Measurements from ENCODE around the gene MEPCE.

Gene MEPCE

GRCh38 chr7:100427762-100428198 is 1.9 kb upstream of the MEPCE start (continued):
- TF ChIP-seq ZNF280C (tag by site-specific recombination; IDR thresholded peaks at IDR 0.05) = peak; percentile 87; the same call in 1 of the 2 replicates
- no peak for TF ChIP-seq ZNF704 (tag by site-specific recombination; IDR thresholded peaks at IDR 0.05)
- TF ChIP-seq ZBTB17 (tag by site-specific recombination; IDR thresholded peaks at IDR 0.05) = no peak
- TF ChIP-seq ZFP69B (tag by site-specific recombination; IDR thresholded peaks at IDR 0.05) = no peak; the same call in 1 of the 2 replicates
- TF ChIP-seq ZNF23 (tag by site-specific recombination; IDR thresholded peaks at IDR 0.05; ENCODE audit: borderline replicate concordance) = no peak
- no peak for TF ChIP-seq ZFP3 (tag by site-specific recombination; IDR thresholded peaks at IDR 0.05; ENCODE audit: low read depth)
- TF ChIP-seq ZNF433 (tag by site-specific recombination; IDR thresholded peaks at IDR 0.05; ENCODE audit: low read depth) = no peak
- no peak for TF ChIP-seq ZNF416 (tag by site-specific recombination; IDR thresholded peaks at IDR 0.05)
- no peak for TF ChIP-seq SP2 (tag by site-specific recombination; IDR thresholded peaks at IDR 0.05)
- no peak for TF ChIP-seq ZSCAN5A (tag by site-specific recombination; IDR thresholded peaks at IDR 0.05)
- no peak for TF ChIP-seq ZNF341 (tag by site-specific recombination; IDR thresholded peaks at IDR 0.05; ENCODE audit: low read depth)
- no peak for TF ChIP-seq ZNF692 (tag by site-specific recombination; IDR thresholded peaks at IDR 0.05)
- TF ChIP-seq ZNF302 (tag by site-specific recombination; IDR thresholded peaks at IDR 0.05; ENCODE audit: low read depth) = no peak
- TF ChIP-seq ELK4 (IDR thresholded peaks at IDR 0.05; ENCODE audit: borderline replicate concordance, low read depth, low read length) = no peak
- TF ChIP-seq ZNF560 (tag by site-specific recombination; IDR thresholded peaks at IDR 0.05; ENCODE audit: borderline replicate concordance) = no peak
- TF ChIP-seq ZNF670 (tag by site-specific recombination; IDR thresholded peaks at IDR 0.05; ENCODE audit: low read depth) = no peak
- TF ChIP-seq ZNF548 (tag by site-specific recombination; IDR thresholded peaks at IDR 0.05) = peak; percentile 46; the same call in 1 of the 2 replicates
- no peak for TF ChIP-seq ZNF596 (tag by site-specific recombination; IDR thresholded peaks at IDR 0.05)
- 0 out of 2 replicates have a peak, but pooled peaks have one; percentile 75 for TF ChIP-seq ZNF169 (tag by site-specific recombination; IDR thresholded peaks at IDR 0.05)
- 0 out of 2 replicates have a peak, but pooled peaks have one; percentile 13 for TF ChIP-seq ZNF623 (tag by site-specific recombination; IDR thresholded peaks at IDR 0.05)
- no peak for TF ChIP-seq ZNF10 (tag by site-specific recombination; IDR thresholded peaks at IDR 0.05)
- TF ChIP-seq FEZF1 (tag by site-specific recombination; IDR thresholded peaks at IDR 0.05) = no peak
- peak; percentile 70 for TF ChIP-seq SETDB1 (IDR thresholded peaks at IDR 0.05; ENCODE audit: insufficient read length, low read length)
- no peak for TF ChIP-seq SP7 (tag by site-specific recombination; IDR thresholded peaks at IDR 0.05)
- no peak for TF ChIP-seq ZNF223 (tag by site-specific recombination; IDR thresholded peaks at IDR 0.05)
- TF ChIP-seq ZNF350 (tag by site-specific recombination; IDR thresholded peaks at IDR 0.05) = no peak
- TF ChIP-seq CTCF (tag by site-specific recombination; IDR thresholded peaks at IDR 0.05) = no peak

Measured in HEK293 (cell line).